Kidney (tissue), 14 donors: Measurements from ENCODE around the gene R3HCC1L. TPM values are rescaled to one million over a fixed set of nuclear protein-coding genes. Genes with fewer than 3 reads are reported as not detected.

Experiments used
- DNase-seq, 5 donors: peaks; one replicate each; pipeline ENCODE4 v3.0.0-alpha.2; 2013 to 2020
- FAIRE-seq: peaks from 2 replicates; lab custom pipeline; 2012; peaks lifted over from hg19 to GRCh38; lab: Jason Lieb, UNC
- H3K27ac ChIP-seq, 2 donors: one replicate each; pipeline ENCODE4 v1.7.0; 2013; ENCODE audit warnings: low read depth in 2 of 2, low read length in 2 of 2, inconsistent platforms in 1 of 2
- H3K27me3 ChIP-seq: one replicate; pipeline ENCODE4 v1.7.1; 2013; ENCODE audit warnings: low read length, inconsistent platforms; ENCODE audit not compliant: control insufficient read depth, insufficient read depth
- H3K36me3 ChIP-seq, 3 donors: one replicate each; pipeline versions ENCODE4 v1.7.0 to v1.7.1; 2013; ENCODE audit warnings: low read length in 3 of 3, control low read depth in 1 of 3, inconsistent platforms in 1 of 3; ENCODE audit not compliant: insufficient read depth in 3 of 3, control insufficient read depth in 2 of 3
- H3K4me1 ChIP-seq, 3 donors: one replicate each; pipeline versions ENCODE4 v1.7.0 to v1.7.1; 2013; ENCODE audit warnings: low read length in 3 of 3, inconsistent platforms in 1 of 3, low read depth in 1 of 3; ENCODE audit not compliant: control insufficient read depth in 2 of 3, insufficient read depth in 2 of 3
- H3K4me3 ChIP-seq, 3 donors: one replicate each; pipeline versions ENCODE4 v1.7.0 to v1.8.1; 2013; ENCODE audit warnings: low read length in 3 of 3, control low read depth in 1 of 3, inconsistent platforms in 1 of 3
- H3K9ac ChIP-seq, 3 donors: one replicate each; pipeline versions ENCODE4 v1.7.0 to v1.7.1; 2013; ENCODE audit warnings: low read length in 3 of 3, control low read depth in 1 of 3, inconsistent platforms in 1 of 3
- H3K9me3 ChIP-seq, 3 donors: one replicate each; pipeline versions ENCODE4 v1.7.0 to v1.7.1; 2013; ENCODE audit warnings: low read length in 3 of 3, control low read depth in 1 of 3, inconsistent platforms in 1 of 3; ENCODE audit not compliant: control insufficient read depth in 2 of 3, insufficient read depth in 1 of 3
- CTCF ChIP-seq: IDR thresholded peaks from 3 replicates; pipeline ENCODE4 v1.5.1; 2012; ENCODE audit warnings: mild to moderate bottlenecking, moderate library complexity, borderline replicate concordance; ENCODE audit not compliant: insufficient read depth; ENCODE audit errors: extremely low read depth
- intact Hi-C: fragments of 100-400 bp; cut with DNase I; formaldehyde crosslinking; loops from one replicate; pipeline ENCODE4 v1.11.1; 2022
- polyA plus RNA-seq: library from polyadenylated mRNA; stranded (reverse); fragments of 350-450 nt; fragmentation: Illumina TruSeq; extraction: RNeasy Lipid Tissue Mini Kit (QIAGEN cat#74804); gene quantifications from one replicate; pipeline ENCODE4 v1.2.3, GENCODE V29; 2014; ENCODE audit warnings: low read depth, low replicate concordance; ENCODE audit not compliant: insufficient read depth
- total RNA-seq: library from RNA; stranded (reverse); fragmentation: NEBNext Ultra II Directional; extraction: Animal tissue kit (Norgen Biotek cat#: 25700); gene quantifications from one replicate; pipeline ENCODE4 v1.2.1, GENCODE V29; 2021
- donor health status: control.
- donor health status: control.
- donor health status: control.
- donor health status: control.
- donor health status: control.
- donor health status: DM: yes; HTN: yes; CAD: no.
- donor health status: Normal renal cell carcinoma (clear cell type).

Gene R3HCC1L
- total and polyA plus RNA-seq, 2 donors from 2014 or later, result 9.7 to 17.0 TPM

- no peaks in the 10 kb centered on the region for H3K9me3 ChIP-seq
- no peak overlapping the region for H3K27ac ChIP-seq
- TF ChIP-seq CTCF, result no peak
- DNase-seq (peak in 1 of 5 donors; percentile 36), FAIRE-seq (no peak)
- intact Hi-C loops, result no loop called here
- H3K4me3 ChIP-seq, result no peak overlapping the region
- H3K36me3 ChIP-seq, result no peaks in the 10 kb centered on the region
- H3K27me3 ChIP-seq, result no peaks in the 10 kb centered on the region
- peaks cover 0 to 19% (median 5%) of the 10 kb centered on the region in 3 donors for H3K4me1 ChIP-seq
- H3K9ac ChIP-seq, result no peak overlapping the region
These were observed 137.8 kb downstream of the R3HCC1L start for GRCh38 chr10:98272245-98272644.

GRCh38 chr10:98272656-98273055 lies 138.2 kb downstream of the R3HCC1L start:
- H3K36me3 ChIP-seq, result no peaks in the 10 kb centered on the region
- no peak for FAIRE-seq
- peaks cover 0 to 17% (median 5%) of the 10 kb centered on the region in 3 donors for H3K4me1 ChIP-seq
- H3K27ac ChIP-seq, result no peak overlapping the region
- H3K4me3 ChIP-seq, result no peak overlapping the region
- H3K27me3 ChIP-seq, result no peaks in the 10 kb centered on the region
- no peaks in the 10 kb centered on the region for H3K9me3 ChIP-seq
- no peak for TF ChIP-seq CTCF
- peak in 1 of 5 donors; percentile 22 for DNase-seq
- intact Hi-C loops, result no loop called here
- H3K9ac ChIP-seq, result no peak overlapping the region

- Histone ChIP-seq H3K27me3 (no peaks in the 10 kb centered on the region), H3K9ac (no peak overlapping the region), H3K27ac (no peak overlapping the region), H3K4me3 (no peak overlapping the region), H3K9me3 (no peaks in the 10 kb centered on the region), H3K36me3 (no peaks in the 10 kb centered on the region), H3K4me1 (peaks cover 0 to 14% (median 5%) of the 10 kb centered on the region in 3 donors)
- peak in 1 of 5 donors; percentile 17 for DNase-seq
- TF ChIP-seq CTCF, result no peak
- intact Hi-C loops, result no loop called here
- no peak for FAIRE-seq
These were observed 138.8 kb downstream of the R3HCC1L start for GRCh38 chr10:98273057-98273850.
